Upper lobe of left lung (tissue), 4 donors: ENCODE data around the gene CES1.

Experiments
- EP300 ChIP-seq, 4 donors: sonication (generic); formaldehyde crosslinking; IDR thresholded peaks; one replicate each; pipeline ENCODE4 v1.5.1; 2017; ENCODE audit warnings: antibody characterized with exemption in 4 of 4, control low read depth in 2 of 4
- POLR2A ChIP-seq, 4 donors: fragments of 450-650 bp; IDR thresholded peaks; one replicate each; pipeline ENCODE4 v1.5.1; 2016 to 2017; ENCODE audit warnings: antibody characterized with exemption in 4 of 4, mild to moderate bottlenecking in 2 of 4
- POLR2AphosphoS5 ChIP-seq, 2 donors: sonication (generic); formaldehyde crosslinking; IDR thresholded peaks; one replicate each; pipeline ENCODE4 v1.5.1; 2017; ENCODE audit warnings: antibody characterized with exemption in 2 of 2
- TF ChIP-seq, protein P1 (sequence below), 6 experiments: fragments of 450-650 bp in 4 of 6; fragments of 200-600 bp in 2 of 6; sonication (generic) in 2 of 6; IDR thresholded peaks; one replicate each; pipeline ENCODE4 v1.5.1; 2016 to 2019; ENCODE audit warnings: antibody characterized with exemption in 6 of 6

DNA sequence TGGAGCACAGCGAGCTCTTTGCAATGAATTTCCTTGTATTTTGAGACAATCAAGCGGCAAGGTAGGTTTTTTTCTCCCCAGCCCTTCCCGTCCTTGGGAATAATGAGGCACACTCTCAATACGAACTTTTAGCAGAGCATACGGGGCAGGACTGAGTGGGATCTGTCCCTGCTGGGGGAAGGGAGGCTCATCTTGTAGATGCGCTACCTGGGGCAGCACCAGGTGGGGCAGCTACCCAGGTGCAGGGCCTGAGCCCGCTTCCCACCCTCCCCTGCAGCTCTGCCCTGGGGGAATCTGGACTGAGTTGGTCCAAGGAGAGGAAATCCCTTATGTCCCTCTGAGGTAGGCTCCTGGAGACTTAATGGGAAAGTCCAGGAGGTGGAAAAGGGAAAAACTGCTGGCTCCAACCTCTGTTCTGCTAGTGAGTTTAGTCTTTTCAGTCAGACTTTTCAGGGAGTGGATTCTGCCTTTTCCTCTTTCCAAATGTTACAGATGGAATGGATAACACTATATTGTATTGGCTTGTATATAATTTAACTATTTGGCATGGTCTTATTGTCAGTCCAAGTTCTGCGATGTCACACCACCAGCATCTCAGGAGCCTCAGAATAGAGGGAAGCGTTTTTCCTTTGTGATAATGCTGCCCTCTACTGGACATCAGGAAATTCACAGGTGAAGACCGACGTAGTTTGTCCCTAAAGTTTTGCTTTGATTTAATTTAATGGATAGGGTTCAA is 9.6 kb upstream of the CES1 start:
- TF ChIP-seq EP300 (IDR thresholded peaks at IDR 0.05) (no peak), POLR2AphosphoS5 (IDR thresholded peaks at IDR 0.05) (no peak), POLR2A (IDR thresholded peaks at IDR 0.05) (no peak)
- TF ChIP-seq, protein P1, sequence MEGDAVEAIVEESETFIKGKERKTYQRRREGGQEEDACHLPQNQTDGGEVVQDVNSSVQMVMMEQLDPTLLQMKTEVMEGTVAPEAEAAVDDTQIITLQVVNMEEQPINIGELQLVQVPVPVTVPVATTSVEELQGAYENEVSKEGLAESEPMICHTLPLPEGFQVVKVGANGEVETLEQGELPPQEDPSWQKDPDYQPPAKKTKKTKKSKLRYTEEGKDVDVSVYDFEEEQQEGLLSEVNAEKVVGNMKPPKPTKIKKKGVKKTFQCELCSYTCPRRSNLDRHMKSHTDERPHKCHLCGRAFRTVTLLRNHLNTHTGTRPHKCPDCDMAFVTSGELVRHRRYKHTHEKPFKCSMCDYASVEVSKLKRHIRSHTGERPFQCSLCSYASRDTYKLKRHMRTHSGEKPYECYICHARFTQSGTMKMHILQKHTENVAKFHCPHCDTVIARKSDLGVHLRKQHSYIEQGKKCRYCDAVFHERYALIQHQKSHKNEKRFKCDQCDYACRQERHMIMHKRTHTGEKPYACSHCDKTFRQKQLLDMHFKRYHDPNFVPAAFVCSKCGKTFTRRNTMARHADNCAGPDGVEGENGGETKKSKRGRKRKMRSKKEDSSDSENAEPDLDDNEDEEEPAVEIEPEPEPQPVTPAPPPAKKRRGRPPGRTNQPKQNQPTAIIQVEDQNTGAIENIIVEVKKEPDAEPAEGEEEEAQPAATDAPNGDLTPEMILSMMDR (IDR thresholded peaks at IDR 0.05) = peak; percentile 43 to 76 (median 70)
